Esophagus squamous epithelium (tissue), 4 donors: Measurements from ENCODE around the gene TSBP1.

Experiments used
- POLR2A ChIP-seq, 4 donors: fragments of 450-650 bp; IDR thresholded peaks; one replicate each; pipeline ENCODE4 v1.6.1; 2017; ENCODE audit warnings: antibody characterized with exemption in 4 of 4, mild to moderate bottlenecking in 4 of 4, moderate library complexity in 3 of 4
- TF ChIP-seq, protein P1 (sequence below), 6 experiments: fragments of 450-650 bp in 4 of 6; fragments of 200-600 bp in 2 of 6; sonication (generic) in 2 of 6; IDR thresholded peaks; one replicate each; pipeline ENCODE4 v1.5.1; 2016 to 2019; ENCODE audit warnings: antibody characterized with exemption in 6 of 6, mild to moderate bottlenecking in 4 of 6, moderate library complexity in 4 of 6

DNA sequence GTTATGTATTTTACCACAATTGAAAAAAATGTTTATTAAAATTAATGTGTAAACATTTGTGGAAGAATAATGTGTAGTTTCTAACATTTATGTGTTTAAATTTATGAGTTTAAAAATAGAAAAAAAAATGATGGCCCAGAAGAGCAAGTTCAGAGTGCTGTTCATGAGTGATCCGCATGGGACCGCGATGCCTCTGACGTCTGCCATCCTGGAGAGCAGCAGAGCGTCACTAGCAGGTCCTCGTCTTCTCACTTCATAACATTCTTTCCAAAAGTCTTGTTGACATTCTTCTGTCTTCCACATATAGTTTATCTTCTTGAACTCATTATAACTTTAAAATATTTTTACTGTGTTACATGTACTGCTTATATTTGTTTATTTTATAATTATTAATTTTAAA lies 19.8 kb upstream of the TSBP1 start:
- TF ChIP-seq, protein P1, sequence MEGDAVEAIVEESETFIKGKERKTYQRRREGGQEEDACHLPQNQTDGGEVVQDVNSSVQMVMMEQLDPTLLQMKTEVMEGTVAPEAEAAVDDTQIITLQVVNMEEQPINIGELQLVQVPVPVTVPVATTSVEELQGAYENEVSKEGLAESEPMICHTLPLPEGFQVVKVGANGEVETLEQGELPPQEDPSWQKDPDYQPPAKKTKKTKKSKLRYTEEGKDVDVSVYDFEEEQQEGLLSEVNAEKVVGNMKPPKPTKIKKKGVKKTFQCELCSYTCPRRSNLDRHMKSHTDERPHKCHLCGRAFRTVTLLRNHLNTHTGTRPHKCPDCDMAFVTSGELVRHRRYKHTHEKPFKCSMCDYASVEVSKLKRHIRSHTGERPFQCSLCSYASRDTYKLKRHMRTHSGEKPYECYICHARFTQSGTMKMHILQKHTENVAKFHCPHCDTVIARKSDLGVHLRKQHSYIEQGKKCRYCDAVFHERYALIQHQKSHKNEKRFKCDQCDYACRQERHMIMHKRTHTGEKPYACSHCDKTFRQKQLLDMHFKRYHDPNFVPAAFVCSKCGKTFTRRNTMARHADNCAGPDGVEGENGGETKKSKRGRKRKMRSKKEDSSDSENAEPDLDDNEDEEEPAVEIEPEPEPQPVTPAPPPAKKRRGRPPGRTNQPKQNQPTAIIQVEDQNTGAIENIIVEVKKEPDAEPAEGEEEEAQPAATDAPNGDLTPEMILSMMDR (IDR thresholded peaks at IDR 0.05): no peak
- no peak for TF ChIP-seq POLR2A (IDR thresholded peaks at IDR 0.05)
